Thyroid gland (tissue), 4 donors: Measurements from ENCODE around the gene PTPRN2.

Experiments used
- CTCF ChIP-seq, 6 experiments: fragments of 200-600 bp in 3 of 6; fragments of 450-650 bp in 3 of 6; sonication (generic) in 3 of 6; IDR thresholded peaks; one replicate each; pipeline ENCODE4 v1.5.1; 2016 to 2019; ENCODE audit warnings: antibody characterized with exemption in 6 of 6, mild to moderate bottlenecking in 2 of 6, inconsistent platforms in 1 of 6, moderate library complexity in 1 of 6
- POLR2A ChIP-seq, 2 donors: fragments of 450-650 bp; IDR thresholded peaks; one replicate each; pipeline ENCODE4 v1.6.1; 2017; ENCODE audit warnings: antibody characterized with exemption in 2 of 2, mild to moderate bottlenecking in 2 of 2, moderate library complexity in 1 of 2

GRCh38 chr7:157667261-157667660 lies 920.4 kb downstream of the PTPRN2 start:
- no peak for TF ChIP-seq POLR2A (IDR thresholded peaks at IDR 0.05)
- no peak for TF ChIP-seq CTCF (IDR thresholded peaks at IDR 0.05)
